ENCODE results near the gene L1TD1.
"Not testable (repeated sequence)": the region's sequence is repeated elsewhere in the genome, so short reads cannot be mapped to it uniquely, and the experiment has no call there.

- TF ChIP-seq CTCF (IDR thresholded peaks at IDR 0.05; ENCODE audit: low read depth, low read length); EZH2phosphoT487 (IDR thresholded peaks at IDR 0.05; ENCODE audit: low read depth): not testable (repeated sequence)
Observed at GRCh38 chr1:62183164-62184020, 11.3 kb upstream of the L1TD1 start.
